Left colon (tissue), 2 donors: ENCODE data around the gene CUEDC1. TPM values are rescaled to one million over a fixed set of nuclear protein-coding genes. Genes with fewer than 3 reads are reported as not detected.
A peak's percentile ranks its signal among the peaks of the same experiment; 100 is the strongest.

Experiments
- ATAC-seq: fragments of 200-7000 bp; cut with Tn5 transposase; one replicate; pipeline ENCODE4 v1.9.1; 2020; ENCODE audit warnings: mild to moderate bottlenecking, moderate library complexity
- DNase-seq, 2 donors: peaks; one replicate each; pipeline ENCODE4 v3.0.0-alpha.2; 2020
- intact Hi-C, 2 donors: fragments of 100-400 bp; cut with DNase I in 1 of 2; cut with micrococcal nuclease in 1 of 2; formaldehyde crosslinking; loops; one replicate each; pipeline versions ENCODE4 v1.11.2 to v1.14.0; 2022; cut with DNase I, micrococcal nuclease
- total RNA-seq, 2 donors: library from RNA; stranded (reverse); fragmentation: NEBNext Ultra II Directional; extraction: Animal tissue kit (Norgen Biotek cat#: 25700); gene quantifications; one replicate each; pipeline ENCODE4 v1.2.1, GENCODE V29; 2021
- donor health status: DM: no; HTN: no; CAD: no.
- donor health status: DM: yes; HTN: yes; CAD: no.

Gene CUEDC1
- total RNA-seq, 2 donors from 2014 or later, result 16.5 to 29.6 TPM

- peak; percentile 66 for ATAC-seq
- intact Hi-C loops, result loop anchor here in 1 of 2 donors (5.0 to 10.0 kb wide), 2 partner anchors 59 to 92 kb away; partner anchors contain the start of gene VEZF1
- peak; percentile 69 to 90 for DNase-seq
Observed at GRCh38 chr17:57892820-57893595, 62.2 kb downstream of the CUEDC1 start.

DNA sequence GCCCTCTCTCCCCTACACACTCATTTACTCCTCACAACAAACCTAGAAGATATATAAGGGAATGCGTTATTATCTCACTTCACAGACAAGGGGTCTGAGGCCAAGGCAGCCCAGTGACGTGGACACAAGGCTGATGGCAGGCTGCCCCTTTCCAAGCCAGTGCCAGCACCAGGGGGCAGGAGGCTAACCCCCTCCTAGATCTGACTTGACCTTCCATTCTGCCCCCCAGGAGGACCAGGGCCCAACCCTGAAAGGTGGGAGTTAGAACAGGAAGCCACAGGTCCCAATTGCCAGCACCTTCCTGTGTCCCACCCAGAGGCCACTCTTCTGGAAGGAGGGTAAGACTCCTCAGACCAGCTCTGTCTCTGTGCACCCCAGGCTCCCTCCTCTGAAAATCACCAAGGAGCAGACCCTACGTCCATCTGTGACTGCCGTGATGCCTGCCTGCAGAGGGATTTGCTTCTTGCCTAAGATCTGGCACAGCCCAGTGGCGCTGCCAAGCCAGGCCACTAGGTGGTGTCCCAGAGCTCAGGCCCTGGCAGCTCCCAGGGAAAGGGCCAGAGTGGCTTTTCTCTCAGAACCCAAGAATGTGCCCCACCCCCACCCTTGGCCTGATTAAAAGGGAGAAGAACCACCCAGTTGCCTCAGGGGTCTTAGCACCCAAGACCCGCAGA, 62.9 kb downstream of the CUEDC1 start:
- ATAC-seq (peak; percentile 82), DNase-seq (peak; percentile 79 to 90)
- intact Hi-C loops, result loop anchor here in 1 of 2 donors (5.0 to 10.0 kb wide), 2 partner anchors 60 to 93 kb away; partner anchors contain the start of gene VEZF1

DNA sequence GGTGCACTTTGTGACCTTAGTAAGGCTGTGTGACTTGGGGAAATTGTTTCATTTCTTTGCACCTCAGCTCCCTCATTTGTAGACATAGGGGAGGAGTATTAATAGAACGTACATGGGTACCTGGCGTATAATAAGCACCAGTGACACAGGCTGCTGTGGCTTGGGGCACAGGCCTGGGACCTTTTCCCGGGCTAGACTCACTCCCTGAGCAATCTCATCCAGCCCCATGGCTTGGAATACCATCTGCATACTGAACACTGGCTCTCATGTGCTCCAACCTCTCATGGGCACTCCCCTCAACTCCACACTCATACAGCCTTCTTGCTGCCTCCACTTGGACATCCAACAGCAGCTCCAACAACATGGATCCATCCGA, 64.4 kb downstream of the CUEDC1 start:
- no peak for DNase-seq
- no peak for ATAC-seq
- intact Hi-C loops, result loop anchor here in 1 of 2 donors (5.0 to 10.0 kb wide), 2 partner anchors 61 to 94 kb away; partner anchors contain the start of gene VEZF1

DNA sequence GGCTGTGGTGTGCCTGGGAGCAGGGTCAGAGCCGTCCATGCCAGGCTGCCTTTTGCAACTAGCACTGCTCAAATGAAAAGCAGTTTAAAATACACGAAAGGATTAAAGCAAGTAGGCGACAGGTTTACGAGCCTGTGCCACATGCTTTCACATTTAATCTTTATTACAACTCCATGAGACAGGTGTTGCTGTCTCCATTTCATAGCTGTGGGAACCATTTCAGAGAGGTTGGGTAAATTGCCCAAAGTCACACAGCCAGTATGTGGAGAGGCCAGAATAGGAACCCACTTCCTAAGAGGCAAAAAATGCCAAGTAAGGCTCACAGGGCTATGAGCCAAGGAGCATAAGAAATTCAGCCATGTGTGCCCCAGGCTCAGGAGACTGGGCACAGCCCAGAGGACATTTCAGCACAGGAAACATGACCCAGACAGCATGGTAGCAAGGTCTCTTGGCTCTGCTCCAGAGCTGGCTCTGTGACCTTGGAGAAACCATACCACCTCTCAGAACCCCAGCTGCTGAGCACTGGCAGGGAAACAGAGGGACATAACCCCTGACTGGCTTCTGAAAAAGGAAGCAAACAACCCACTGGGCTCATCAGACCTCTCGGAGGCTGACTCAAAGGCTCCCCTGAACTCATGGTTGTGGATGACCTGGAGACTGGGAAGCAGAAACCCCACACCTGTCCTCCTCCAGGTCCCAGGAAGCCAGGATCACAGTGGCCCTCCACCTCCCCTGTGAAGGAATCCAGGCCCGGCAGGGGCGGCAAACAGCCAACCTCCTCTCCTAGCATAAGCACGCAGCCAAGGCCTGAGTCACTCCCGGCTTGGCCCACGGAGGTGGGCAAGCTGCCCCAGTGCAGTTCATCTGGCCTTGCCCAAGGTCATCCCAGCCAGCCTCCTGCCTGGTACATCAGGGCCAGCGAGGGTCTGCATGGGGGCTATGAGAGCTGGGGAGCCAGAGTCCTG, 65.0 kb downstream of the CUEDC1 start:
- ATAC-seq (no peak), DNase-seq (peak; percentile 69 to 74)
- intact Hi-C loops, result loop anchor here in 1 of 2 donors (5.0 to 10.0 kb wide), 2 partner anchors 62 to 95 kb away; partner anchors contain the start of gene VEZF1

DNA sequence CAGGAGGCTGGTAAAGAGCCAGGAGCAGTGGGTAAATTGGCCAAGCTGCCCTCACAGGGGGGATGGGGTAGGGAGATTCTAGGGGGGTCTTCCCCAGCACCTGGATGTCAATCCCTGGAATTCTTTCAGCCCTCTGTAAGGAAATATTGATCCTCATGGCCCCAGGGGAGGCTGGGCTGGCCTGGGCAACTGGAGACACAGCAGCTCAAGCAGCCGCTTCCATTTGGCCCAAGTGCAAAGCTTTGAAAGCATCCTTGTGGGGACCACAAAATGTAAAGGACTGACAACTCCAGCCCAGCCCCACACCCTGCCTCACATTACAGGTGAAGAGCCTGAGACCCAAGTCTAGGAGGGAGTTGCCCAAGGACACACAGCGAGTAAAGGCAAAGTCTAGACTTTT, 66.0 kb downstream of the CUEDC1 start:
- intact Hi-C loops, result no loop called here
- no peak for ATAC-seq

DNA sequence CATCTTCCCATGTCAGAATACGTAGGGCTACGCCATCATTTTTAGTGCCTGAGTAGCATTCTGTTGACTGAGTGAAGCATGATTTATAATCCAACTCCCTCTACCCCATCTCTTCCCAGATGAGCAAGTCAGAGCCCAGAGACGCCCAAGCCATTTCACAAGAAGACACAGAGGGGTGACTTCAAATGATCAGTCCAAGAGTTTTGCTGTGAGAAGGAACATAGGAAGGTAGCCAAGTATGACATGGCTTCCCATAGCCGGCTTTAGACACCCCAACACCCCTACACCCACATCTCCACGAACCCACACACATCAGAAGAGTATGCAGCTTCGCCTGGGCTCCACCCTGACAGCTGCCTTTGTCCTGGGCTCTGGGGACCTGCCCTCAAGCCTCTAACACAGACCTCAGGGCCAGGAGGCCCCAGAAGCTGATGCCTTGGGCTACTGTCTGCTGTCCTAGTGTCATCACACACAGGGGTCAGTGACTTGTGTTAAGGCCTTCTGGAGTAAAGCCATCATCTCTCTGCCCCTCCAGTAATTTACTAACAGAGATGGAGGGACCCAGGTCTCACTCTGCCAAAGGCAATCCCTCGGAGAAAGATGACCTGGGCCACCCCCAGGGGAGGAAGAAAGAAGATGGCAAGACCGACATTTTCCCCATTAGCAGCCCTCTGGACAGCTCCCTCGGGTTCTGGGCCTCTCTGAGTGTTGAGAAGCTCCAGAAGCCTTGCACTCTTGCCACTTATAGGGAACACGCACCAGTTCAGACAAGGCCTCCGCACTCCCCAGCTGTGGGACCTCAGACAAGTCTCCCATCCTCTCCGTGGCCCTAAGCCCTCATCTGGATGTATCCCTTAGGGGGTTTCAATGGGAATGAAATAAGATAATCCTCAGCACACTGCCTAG, 66.6 kb downstream of the CUEDC1 start:
- DNase-seq (no peak), ATAC-seq (no peak)
- intact Hi-C loops, result no loop called here

More for the DNA sequence above, 66.0 kb downstream of the CUEDC1 start:
- no peak for DNase-seq

DNA sequence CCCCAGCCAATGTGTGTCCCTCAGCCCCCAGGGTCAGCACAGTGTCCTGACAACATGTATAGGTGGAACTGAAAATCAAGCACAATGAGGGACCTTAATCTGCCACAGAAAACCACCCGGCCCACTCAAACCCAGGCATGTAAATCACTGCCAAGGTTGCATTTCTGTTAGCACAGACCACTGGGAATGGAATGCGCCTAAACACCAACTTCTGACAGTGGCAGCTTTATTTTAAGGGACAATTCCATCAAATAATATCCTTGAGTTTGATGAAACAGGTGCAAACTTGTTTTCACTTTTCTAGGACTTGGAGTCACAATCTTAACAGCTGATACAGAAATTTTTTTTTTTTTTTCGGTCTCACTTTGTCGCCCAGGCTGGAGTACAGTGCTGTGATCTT, 68.1 kb downstream of the CUEDC1 start:
- DNase-seq (no peak), ATAC-seq (no peak)
- intact Hi-C loops, result no loop called here

- DNase-seq (no peak), ATAC-seq (no peak)
- intact Hi-C loops, result no loop called here
Observed at GRCh38 chr17:57886020-57886419, 69.2 kb downstream of the CUEDC1 start.

GRCh38 chr17:57885148-57885915, 69.9 kb downstream of the CUEDC1 start:
- ATAC-seq, result no peak
- intact Hi-C loops, result no loop called here
- DNase-seq, result no peak

GRCh38 chr17:57881783-57882351, 73.3 kb downstream of the CUEDC1 start:
- ATAC-seq, result no peak
- no peak for DNase-seq
- intact Hi-C loops, result no loop called here

GRCh38 chr17:57881143-57881542, 74.1 kb downstream of the CUEDC1 start:
- DNase-seq (no peak), ATAC-seq (no peak)
- intact Hi-C loops, result no loop called here

DNA sequence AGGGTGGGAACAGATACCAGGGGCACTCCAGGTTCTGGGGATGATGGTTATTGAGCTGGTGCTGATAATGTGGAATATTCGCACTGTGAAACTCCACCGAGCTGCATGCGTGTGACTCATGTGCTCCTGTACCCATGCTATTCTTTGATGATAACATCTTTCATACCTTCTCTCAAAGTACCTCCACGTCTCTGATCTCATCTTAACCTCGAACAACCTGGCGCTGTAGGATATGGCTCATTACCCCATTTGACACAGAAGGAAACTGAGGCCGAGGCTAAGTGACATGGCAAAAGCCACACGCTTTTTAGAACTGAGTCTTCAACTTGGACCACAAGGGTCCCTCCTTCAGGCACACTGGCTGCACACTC, 75.1 kb downstream of the CUEDC1 start:
- intact Hi-C loops, result no loop called here
- no peak for DNase-seq
- ATAC-seq, result no peak

GRCh38 chr17:57879437-57880085, 75.7 kb downstream of the CUEDC1 start:
- intact Hi-C loops, result no loop called here
- DNase-seq, result no peak
- peak; percentile 77 for ATAC-seq

DNA sequence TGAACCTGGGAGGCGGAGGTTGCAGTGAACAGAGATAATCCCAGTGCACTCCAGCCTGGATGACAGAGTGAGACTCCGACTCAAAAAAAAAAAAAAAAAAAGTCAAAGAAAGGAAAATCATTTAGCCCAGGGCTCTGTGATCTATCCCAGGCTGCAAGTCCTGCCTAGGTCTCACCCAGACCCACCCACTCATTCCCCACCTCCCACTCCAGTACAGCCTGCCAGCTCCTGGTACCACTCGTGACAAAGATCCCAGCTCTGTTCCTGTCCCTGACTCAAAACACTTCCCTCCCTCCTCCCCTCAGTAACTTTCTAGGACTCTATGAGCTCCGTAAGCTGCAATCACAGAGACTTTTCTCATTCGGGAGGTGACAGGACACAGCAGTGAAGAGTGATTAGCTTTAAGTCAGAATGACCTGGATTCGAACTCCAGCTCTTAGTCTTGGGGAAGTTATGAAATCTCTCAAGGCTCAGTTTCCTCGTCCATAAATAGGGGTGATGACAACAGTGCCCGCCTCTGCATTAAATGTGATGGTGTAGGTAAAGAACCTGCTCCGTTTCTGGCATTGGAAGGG, 77.3 kb downstream of the CUEDC1 start:
- ATAC-seq, result no peak
- intact Hi-C loops, result no loop called here
- DNase-seq, result no peak

- no peak for ATAC-seq
Observed at GRCh38 chr17:57876866-57877237, 78.4 kb downstream of the CUEDC1 start.

More at GRCh38 chr17:57876866-57877237, 78.4 kb downstream of the CUEDC1 start:
- intact Hi-C loops, result no loop called here
- no peak for DNase-seq
